CD4-positive, alpha-beta T cell treated with Interleukin-12 subunit alpha and Interleukin-12 subunit beta, for 1 hour (primary cell): ENCODE data around the gene ILKAP.

Experiments
- DNase-seq: peaks from one replicate; pipeline ENCODE4 v3.0.0-alpha.2; 2020

ILKAP gene

DNA sequence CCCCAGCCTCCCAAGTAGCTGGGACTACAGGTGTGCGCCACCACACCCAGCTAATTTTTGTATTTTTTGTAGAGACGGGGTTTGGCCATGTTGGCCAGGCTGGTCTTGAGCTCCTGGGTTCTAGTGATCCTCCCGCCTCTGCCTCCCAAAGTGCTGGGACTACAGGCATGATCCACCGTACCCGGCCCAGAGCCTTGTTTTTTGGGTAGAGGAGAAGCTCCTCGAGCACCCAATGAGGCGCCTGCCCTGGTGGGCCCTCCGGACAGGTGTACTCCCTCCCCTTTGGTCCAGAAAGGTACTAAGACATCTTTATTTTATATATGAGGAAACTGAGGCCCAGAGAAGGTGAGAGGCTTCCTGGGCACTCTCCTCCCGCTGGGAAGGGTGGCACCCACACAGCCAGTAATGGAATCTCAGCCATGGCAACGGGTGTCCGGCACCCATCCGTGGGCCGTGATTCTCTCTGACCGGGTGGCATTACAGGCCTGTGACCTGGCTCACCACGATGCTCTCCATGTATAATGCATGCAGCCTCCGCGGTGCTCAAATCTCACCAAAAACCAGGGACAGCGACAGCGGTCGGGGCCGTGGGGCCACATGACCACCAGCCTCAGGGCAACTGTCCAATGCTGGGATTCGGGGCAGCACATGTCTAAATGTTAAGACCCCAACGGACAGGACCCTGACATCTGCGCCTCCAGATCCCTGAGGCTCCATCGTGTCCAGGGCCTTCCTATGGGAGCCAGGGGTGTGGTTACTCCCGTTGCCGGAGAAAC lies 81.8 kb downstream of the ILKAP start:
- no peak for DNase-seq

DNA sequence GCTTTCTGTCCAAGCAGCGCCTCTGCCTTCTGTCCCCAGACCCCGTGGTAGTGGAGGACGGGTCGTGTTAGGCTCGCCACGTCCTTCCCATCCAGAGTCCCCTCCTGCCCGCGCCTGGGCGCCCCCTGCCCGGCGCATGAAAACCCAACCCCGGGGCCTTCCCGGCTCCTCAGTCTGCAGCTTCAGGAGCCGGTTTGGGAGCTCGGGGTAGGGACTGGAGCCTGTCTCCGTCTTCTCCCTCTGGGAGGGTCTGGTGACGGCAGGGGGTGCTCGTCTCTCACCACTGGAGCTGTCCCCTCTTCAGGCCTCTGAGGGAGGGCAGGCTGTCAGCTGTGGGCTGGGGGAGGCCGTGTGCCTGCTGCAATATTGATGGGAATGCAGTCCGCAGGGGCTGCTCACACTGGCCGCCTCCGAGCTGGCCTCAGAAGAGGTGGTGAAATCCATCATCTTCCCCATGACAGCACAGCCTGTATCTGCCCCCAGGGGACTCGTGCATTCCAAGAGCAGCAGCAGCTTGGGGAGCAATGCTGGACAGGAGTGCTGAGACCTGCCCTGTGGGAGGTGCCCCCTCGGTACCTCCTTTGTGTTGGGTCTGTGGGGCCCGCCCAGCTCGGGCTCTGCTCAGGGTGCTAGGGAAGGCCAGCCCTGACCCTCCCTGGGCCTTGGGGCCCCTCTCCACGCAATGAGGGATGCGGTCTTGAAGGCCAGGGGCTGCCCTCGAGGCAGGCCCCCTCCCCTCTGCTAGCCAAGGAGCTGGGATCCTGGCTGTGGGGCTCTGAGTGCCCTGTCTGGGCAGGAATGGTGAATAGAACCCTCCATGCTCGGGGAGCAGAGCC lies 82.8 kb downstream of the ILKAP start:
- no peak for DNase-seq
